A204.1 (cell line): Measurements from ENCODE around the gene RNF11.
"Not testable (repeated sequence)": the region's sequence is repeated elsewhere in the genome, so short reads cannot be mapped to it uniquely, and the experiment has no call there.

Experiments
- FAIRE-seq: peaks from 2 replicates; lab custom pipeline; 2012; peaks lifted over from hg19 to GRCh38; lab: Jason Lieb, UNC

Gene RNF11

GRCh38 chr1:51228471-51228870, 7.6 kb upstream of the RNF11 start:
- not testable (repeated sequence) for FAIRE-seq

GRCh38 chr1:51230501-51231078, 5.5 kb upstream of the RNF11 start:
- FAIRE-seq = no peak

GRCh38 chr1:51231120-51231519, 5.0 kb upstream of the RNF11 start:
- FAIRE-seq = no peak

GRCh38 chr1:51231896-51232295, 4.2 kb upstream of the RNF11 start:
- no peak for FAIRE-seq

- FAIRE-seq = not testable (repeated sequence)
Observed at GRCh38 chr1:51234236-51234635, 1.8 kb upstream of the RNF11 start.

- FAIRE-seq = no peak
Observed at GRCh38 chr1:51234721-51235425, 1.2 kb upstream of the RNF11 start.

GRCh38 chr1:51236531-51237350, 668 bp downstream of the RNF11 start:
- no peak for FAIRE-seq

GRCh38 chr1:51237351-51238033, 1.4 kb downstream of the RNF11 start:
- no peak for FAIRE-seq

- no peak for FAIRE-seq
Observed at GRCh38 chr1:51238034-51238403, 1.9 kb downstream of the RNF11 start.

- FAIRE-seq = no peak
Observed at GRCh38 chr1:51240084-51240483, 4.0 kb downstream of the RNF11 start.

- FAIRE-seq = no peak
Observed at GRCh38 chr1:51241119-51241518, 5.0 kb downstream of the RNF11 start.

GRCh38 chr1:51242546-51242945, 6.5 kb downstream of the RNF11 start:
- no peak for FAIRE-seq

- FAIRE-seq = no peak
Observed at GRCh38 chr1:51247022-51247421, 10.9 kb downstream of the RNF11 start.

GRCh38 chr1:51247499-51247898, 11.4 kb downstream of the RNF11 start:
- no peak for FAIRE-seq

GRCh38 chr1:51249445-51249844, 13.4 kb downstream of the RNF11 start:
- no peak for FAIRE-seq

- FAIRE-seq = not testable (repeated sequence)
Observed at GRCh38 chr1:51250729-51251128, 14.7 kb downstream of the RNF11 start.

- FAIRE-seq = not testable (repeated sequence)
Observed at GRCh38 chr1:51251165-51251564, 15.1 kb downstream of the RNF11 start.

- no peak for FAIRE-seq
Observed at GRCh38 chr1:51252366-51252765, 16.3 kb downstream of the RNF11 start.

GRCh38 chr1:51253691-51254090, 17.6 kb downstream of the RNF11 start:
- FAIRE-seq = no peak

GRCh38 chr1:51255331-51255730, 19.3 kb downstream of the RNF11 start:
- no peak for FAIRE-seq

- no peak for FAIRE-seq
Observed at GRCh38 chr1:51263147-51263877, 27.2 kb downstream of the RNF11 start.

GRCh38 chr1:51264451-51264850, 28.4 kb downstream of the RNF11 start:
- no peak for FAIRE-seq
